ENCODE data around the gene CISH.

GRCh38 chr3:50563867-50564266 is 47.7 kb downstream of the CISH start:
- TF ChIP-seq CTCF (IDR thresholded peaks at IDR 0.05; ENCODE audit: insufficient read depth, low read length) (no peak), POLR2AphosphoS5 (IDR thresholded peaks at IDR 0.05; ENCODE audit: low read depth) (no peak), REST (IDR thresholded peaks at IDR 0.05; ENCODE audit: insufficient replicate concordance, low read depth) (no peak), SPI1 (IDR thresholded peaks at IDR 0.05; ENCODE audit: borderline replicate concordance, low read depth) (no peak)

All from HL-60 (cell line).